SK-MEL-5 (cell line): ENCODE measurements around the gene IL18BP. TPM values are rescaled to one million over a fixed set of nuclear protein-coding genes. Genes with fewer than 3 reads are reported as not detected.

ENCODE experiments used
- DNase-seq: peaks from one replicate; pipeline ENCODE4 v3.0.0-alpha.2; 2016; ENCODE audit warnings: low read depth, low spot score
- in situ Hi-C: cut with HindIII; loops from 2 replicates; pipeline ENCODE4 v1.10.0; 2016; ENCODE audit warnings: low sequenced_read_pairs, high pct_unique_total_duplicates, low pct_unique_long_range_greater_than_20kb
- total RNA-seq: library from RNA; depleted of rRNA; stranded (reverse); fragments of >200 nt; shearing (Covaris generic); gene quantifications from 2 replicates; pipeline ENCODE4 v1.2.3, GENCODE V29; 2014

IL18BP gene
- total RNA-seq, 1 experiment from 2014 or later = 1.6 TPM

DNA sequence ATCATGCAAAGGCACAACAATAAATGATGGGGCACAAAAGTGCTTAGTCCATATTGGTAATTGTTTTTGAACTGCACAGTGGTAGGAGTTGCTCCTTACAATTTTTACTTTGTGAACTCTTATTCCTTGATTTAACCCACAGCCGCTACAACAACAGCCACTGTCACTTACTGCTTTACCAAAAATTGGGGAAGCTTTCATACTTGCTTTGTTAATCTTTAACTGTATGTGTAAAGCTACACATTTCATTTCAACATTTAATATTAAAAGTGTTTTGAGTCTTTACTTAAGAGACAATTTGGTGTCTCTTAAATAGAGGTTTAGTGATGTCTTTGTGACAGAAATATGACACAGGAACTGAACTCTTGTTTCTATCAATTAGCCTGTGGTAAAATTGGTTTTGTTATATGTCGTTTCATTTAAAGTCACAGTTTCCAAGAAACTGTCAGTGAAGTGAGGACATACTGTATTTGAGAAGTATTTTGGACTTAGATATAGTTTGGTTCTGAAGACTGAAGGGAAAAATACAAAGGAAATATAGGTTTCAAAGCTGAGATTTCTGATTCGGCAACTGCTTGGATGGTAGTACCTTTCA lies 6.5 kb upstream of the IL18BP start:
- no peak for DNase-seq
- in situ Hi-C loops = no loop called here

DNA sequence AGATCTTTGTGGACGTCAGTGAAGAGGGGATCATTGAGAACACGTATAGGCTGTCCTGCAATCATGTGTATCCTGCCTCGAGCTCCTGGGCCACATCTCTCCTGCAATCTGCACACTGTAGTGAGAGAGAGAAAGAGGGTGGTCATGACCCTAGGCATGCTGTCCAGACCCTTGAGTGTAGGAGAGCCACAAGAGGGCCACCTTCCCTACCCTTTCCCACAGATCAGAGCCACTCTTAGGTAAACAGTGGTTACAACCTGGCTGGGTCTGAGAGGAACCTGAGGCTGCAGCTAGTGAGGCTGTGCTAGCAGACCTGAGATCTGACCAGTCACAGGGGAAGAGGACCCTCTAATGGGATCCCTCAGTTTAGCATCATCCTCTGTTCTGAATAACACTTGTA lies 3.9 kb upstream of the IL18BP start:
- DNase-seq = no peak
- in situ Hi-C loops = no loop called here

DNA sequence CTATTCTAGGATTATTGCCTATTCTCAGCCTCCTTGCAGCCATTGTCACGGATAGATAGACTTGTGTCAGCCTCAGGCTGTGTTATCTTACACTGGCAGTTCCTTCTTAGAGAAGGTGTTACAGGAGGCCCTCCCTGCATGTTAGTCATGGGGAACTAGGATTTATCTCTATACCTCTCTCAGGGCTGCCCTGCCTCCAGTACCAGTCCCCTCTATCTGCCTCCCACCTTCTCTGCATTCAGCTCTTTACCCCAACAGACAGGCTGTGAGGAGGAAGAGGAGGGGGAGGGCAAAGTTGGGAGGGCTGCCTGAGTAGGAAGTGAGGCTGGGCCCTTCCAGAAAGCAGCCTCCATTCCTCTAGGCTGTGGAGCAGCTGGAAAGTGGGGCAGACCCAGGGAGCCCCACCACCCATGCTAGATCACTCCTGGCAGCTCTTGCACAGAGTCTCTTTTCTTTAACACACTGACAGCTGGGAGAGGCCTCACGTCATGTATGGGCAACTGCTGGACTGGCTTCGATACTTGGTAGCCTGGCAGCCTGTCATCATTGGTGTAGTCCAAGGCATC lies 2.9 kb upstream of the IL18BP start:
- DNase-seq = no peak
- in situ Hi-C loops = no loop called here

DNA sequence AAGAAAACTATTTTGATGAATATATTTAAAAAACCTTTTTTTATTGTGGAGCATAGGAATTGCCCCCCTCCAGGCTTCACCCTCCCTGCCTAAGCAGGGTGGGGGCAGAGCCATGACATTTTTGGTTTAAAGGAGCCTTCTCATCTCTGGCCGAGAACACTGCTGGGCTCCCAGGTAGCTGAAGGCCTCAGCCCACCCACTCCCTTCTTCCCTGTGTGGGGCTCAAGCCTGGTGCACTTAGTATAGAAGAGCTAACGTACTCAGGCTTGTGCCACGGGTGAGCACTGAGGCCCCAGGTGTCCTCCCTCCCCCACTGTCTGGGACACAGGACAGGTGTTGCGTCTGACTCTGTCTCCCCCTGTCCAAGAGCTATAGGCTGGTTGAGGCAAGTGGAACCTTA lies 2.2 kb upstream of the IL18BP start:
- no peak for DNase-seq
- in situ Hi-C loops = no loop called here

DNA sequence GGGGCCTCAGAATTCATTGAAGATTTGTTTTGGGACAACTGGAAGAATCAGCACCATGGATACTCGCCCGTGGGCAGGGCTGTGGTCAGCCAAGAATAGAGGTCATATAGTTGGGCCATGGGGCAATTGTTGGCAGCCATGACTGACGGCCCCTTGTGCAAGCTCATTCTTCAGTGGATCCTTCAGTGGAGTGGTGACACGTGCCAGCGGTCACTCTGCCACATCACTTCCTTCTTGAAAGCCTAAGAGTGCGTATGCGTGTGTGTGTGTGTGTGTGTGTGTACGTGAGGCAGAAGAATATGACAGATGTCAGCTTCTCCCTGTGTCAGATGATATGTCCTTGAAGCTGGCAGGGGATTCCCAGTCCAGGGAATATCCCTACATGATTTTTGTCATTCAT lies 1.8 kb upstream of the IL18BP start:
- in situ Hi-C loops = no loop called here

DNA sequence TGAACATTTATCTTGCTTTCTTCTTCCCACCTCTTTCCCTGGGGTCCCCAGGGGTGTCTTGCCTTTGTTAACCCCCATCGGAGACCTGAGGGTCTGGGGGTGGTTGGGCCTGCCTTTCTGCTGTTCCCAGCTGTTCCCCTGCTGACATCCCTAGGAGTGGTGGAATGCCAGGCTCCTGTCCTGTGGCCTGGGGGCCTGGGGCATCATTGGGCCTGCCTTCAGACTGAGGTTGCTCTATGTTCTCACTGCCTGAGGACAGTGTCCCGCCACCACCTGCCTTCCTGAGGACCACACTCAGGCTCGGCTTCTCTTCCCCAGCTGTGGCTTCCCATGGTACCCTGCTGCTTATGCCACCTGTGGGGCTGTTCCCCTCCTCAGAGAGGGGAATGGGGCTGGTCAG lies 1.1 kb upstream of the IL18BP start:
- in situ Hi-C loops = no loop called here
- no peak for DNase-seq

More for the DNA sequence above, 1.8 kb upstream of the IL18BP start:
- DNase-seq = no peak

DNA sequence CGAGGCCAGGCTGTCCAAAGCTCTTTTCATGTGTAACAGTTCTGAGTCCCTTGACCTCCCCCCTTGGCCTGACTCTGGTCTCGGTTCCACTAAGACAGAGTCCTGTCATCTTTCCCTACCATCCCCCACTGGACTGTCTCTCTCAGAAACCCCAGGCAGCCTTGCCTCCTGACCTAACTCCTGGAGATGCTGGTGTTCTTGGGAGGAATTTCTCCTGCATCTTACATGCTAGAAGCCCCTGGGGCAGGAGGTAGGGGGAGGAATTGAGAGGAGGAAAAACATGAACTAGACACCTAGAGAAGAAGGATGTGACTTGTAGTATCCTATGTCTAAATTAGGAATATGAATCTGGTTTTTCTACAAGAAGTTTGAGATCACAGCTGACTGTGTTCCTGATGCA lies 648 bp upstream of the IL18BP start:
- in situ Hi-C loops = no loop called here
- DNase-seq = no peak

DNA sequence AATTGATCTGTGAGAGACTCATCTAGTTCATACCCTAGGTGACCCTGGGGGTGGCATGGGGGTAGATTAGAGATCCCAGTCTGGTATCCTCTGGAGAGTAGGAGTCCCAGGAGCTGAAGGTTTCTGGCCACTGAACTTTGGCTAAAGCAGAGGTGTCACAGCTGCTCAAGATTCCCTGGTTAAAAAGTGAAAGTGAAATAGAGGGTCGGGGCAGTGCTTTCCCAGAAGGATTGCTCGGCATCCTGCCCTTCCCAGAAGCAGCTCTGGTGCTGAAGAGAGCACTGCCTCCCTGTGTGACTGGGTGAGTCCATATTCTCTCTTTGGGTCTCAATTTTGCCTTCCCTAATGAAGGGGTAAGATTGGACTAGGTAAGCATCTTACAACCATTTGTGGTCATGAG lies 653 bp downstream of the IL18BP start:
- in situ Hi-C loops = no loop called here
- DNase-seq = no peak

DNA sequence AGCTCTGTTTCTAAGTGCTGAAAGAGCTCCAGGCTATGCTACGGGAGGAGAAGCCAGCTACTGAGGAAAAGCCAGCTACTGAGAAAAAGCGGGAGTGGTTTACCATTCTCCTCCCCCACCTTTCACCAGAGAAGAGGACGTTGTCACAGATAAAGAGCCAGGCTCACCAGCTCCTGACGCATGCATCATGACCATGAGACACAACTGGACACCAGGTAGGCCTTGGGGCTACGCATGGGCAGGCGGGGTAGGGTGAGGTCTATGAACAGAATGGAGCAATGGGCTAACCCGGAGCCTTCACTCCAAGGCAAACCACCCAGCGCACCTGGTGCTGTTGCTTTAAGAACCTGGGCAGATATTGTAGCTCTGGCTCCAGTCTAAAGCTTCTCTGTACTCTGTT lies 1.1 kb downstream of the IL18BP start:
- no peak for DNase-seq
- in situ Hi-C loops = no loop called here

DNA sequence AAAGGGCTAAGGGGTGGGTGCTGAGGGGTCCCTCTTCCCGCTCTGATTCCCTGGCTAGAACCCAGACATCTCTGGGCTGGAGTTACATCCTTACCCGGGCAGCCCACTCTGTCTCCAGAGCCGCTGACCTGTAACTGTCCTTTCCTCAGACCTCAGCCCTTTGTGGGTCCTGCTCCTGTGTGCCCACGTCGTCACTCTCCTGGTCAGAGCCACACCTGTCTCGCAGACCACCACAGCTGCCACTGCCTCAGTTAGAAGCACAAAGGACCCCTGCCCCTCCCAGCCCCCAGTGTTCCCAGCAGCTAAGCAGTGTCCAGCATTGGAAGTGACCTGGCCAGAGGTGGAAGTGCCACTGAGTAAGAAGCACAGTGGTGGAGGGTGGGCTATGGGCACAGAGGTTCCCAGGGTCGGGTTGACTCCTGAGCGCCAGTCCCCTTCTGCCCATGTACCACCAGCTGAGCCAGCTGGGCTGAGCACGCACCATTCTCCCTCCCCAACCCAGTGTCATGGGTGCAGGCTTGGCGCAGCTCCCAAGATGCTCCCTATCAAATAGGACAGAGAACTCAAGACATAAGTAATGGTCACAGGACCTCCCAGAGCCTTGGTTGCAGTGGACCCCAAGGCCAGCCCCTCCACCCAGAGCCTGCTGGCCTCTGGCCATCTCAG lies 1.6 kb downstream of the IL18BP start:
- DNase-seq = no peak

DNA sequence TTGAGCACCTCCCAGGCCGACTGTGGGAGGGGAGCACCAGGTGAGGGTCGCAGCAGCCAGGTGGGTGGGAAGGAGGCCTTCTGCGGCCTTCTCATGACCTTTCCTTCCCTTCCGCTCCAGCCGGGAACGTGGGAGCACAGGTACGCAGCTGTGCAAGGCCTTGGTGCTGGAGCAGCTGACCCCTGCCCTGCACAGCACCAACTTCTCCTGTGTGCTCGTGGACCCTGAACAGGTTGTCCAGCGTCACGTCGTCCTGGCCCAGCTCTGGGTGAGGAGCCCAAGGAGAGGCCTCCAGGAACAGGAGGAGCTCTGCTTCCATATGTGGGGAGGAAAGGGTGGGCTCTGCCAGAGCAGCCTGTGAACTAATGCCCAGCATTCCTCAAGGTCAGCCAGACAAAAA lies 2.6 kb downstream of the IL18BP start:
- no peak for DNase-seq
- in situ Hi-C loops = no loop called here

More for the DNA sequence above, 1.6 kb downstream of the IL18BP start:
- in situ Hi-C loops = no loop called here

DNA sequence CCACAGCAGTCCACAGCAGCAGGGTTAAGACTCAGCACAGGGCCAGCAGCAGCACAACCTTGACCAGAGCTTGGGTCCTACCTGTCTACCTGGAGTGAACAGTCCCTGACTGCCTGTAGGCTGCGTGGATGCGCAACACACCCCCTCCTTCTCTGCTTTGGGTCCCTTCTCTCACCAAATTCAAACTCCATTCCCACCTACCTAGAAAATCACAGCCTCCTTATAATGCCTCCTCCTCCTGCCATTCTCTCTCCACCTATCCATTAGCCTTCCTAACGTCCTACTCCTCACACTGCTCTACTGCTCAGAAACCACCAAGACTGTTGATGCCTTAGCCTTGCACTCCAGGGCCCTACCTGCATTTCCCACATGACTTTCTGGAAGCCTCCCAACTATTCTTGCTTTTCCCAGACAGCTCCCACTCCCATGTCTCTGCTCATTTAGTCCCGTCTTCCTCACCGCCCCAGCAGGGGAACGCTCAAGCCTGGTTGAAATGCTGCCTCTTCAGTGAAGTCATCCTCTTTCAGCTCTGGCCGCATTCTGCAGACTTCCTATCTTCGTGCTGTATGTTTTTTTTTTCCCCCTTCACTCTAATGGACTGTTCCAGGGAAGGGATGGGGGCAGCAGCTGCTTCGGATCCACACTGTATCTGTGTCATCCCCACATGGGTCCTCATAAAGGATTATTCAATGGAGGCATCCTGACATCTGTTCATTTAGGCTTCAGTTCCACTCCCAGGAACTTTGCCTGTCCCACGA lies 3.3 kb downstream of the IL18BP start:
- in situ Hi-C loops = no loop called here
- no peak for DNase-seq

DNA sequence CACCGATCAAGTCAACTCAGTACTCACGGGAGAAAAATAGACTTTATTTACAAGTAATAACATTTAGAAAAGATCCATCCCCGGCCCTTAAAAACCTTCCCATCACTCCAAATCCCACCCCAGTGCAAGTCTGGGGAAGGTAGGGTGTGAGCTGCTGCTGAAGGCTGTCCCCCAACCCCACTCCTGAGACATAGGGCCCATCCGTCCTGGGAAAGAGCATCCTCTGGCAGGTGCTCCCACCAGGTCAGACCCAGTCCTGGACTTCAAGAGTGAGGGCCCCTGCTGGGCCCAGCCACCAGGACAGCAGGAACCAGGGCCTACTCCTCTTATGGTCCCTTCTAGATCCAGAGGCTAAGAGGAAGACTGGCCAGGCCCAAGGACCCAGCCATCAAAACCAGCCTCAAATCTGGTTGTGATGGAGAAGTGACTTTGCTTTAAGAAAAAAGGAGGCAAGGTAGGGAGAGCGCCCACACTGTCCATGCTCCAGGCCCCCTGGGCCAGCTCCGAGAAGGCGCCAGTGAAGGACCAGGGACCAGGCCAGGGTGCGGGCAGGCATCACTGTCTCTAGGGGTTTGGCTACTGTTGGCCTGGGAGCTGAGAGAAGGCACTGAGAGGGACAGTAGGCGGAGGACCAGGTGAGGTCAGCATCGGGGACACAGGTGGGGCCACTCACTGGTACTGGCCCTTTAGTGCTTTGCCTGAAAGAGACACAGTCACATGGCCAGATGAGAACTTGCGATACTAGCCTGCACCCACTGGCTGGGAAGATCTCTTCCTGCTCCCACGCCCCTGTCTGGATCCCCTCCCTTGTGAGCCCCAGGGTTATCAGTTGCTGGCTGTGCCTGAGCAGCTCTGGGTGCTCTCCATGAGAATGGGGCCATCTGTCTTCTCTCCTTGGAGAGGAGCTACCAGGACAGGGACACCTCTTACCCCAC lies 4.4 kb downstream of the IL18BP start:
- in situ Hi-C loops = no loop called here
- DNase-seq = no peak

DNA sequence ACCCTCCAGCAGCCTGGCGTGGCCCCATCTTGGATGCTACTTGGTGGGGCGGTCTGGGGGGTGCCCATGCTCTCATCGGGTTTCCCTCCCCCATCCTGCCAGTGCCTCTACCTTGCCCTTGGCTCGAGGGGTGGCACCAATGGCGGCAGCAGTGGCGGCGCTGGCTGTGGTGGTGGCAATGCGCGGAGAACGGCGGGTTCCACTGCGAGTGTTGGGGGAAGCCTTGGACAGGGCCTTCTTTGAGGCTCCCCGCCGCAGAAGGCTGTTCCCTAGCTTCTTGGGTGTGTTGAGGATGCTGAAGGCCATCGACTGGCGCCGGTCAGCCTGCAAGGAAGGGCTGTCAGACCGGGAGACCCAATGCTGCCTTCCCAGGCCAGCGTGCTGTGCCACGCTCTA lies 5.1 kb downstream of the IL18BP start:
- in situ Hi-C loops = no loop called here
- DNase-seq = no peak

DNA sequence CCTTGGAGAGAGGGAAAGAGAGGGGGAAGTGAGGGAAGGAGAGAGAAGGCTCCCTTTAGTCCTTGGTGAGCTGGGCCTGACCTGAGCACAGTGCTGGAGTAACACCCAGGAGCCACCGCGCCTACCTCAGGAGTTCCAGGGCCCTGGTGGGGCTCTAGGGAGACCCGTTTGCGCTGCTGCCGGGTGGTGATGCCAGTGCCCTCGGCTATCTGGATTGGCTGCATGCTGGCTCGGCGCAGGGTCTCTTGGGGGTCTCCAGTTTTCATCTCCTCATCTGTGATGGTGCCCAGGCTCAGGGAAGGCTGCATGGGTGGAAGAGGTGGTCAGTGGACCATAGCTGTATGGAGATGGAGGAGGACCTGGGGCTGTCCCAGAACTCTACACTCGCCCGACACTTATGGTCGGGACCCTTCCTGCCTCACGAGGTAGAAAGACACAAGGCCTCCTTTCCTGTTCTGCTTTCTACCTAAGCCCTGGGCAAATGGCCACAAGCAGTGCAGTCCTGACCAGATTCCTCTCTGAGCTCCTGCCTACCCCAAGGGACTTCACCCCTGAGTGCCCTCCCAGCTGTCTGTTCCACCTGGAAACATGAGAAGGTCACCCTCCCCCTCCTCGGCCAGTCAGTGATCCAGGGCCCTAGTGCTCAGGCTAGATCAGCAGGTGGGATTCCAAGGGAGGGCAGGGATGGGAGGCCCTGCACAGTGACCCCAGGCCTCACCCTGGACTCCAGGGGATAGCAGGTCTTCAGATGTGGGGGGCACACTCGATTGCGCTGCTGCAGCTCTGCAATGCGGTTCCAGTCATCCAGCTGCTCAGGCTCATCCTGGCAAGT lies 6.0 kb downstream of the IL18BP start:
- no peak for DNase-seq
- in situ Hi-C loops = no loop called here

DNA sequence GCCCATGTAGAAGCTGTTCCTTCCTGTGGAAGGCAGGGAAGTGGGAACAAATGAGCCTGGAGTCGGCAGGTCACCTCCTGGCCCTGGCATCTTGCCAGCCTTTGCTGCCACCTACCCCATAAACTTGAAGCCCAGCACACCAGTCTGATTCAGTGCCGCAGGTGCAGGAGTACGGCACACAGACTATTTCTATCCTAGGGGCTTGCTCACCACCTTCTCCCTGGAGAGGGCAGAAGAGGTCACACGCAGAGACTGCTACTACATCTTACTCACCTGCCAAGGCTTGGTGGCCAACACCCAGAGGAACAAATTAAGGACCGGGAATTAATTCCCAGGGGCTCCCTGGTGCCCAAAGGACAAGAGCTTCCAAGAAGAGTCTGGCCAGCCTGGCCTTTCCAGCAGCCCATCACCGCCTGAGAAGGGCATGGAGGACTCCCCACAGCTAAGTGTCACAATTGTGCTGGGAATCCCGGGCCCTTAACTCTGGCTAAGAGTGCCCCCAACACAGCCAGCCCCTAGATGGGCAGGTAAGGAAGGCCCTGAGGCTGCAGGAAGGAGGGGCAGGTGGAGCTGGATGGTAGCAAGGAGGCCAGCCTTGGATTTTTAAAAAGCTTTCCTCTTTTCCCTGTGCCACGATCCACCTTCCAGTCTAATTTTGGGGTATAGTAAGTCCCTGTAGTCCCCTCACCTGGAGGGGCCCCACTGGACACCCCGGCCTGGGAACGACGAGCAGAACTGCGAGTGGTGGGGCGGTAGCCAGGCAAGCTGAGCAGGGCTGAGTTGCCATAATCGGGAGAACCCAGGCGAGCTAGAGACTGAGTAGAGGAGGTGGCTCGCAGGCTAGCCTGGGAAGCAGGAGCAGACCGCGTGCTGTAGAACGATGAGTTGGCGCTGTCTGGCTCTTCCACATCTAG lies 6.9 kb downstream of the IL18BP start:
- in situ Hi-C loops = no loop called here
- no peak for DNase-seq
